Femur (tissue), 1 donor: Measurements from ENCODE around the gene MROH2A.
A peak's percentile ranks its signal among the peaks of the same experiment; 100 is the strongest.

Source experiments
- DNase-seq: peaks from one replicate; pipeline ENCODE4 v3.0.0-alpha.2; 2017

MROH2A gene

GRCh38 chr2:233821196-233821595 lies 43.1 kb downstream of the MROH2A start:
- peak; percentile 2 for DNase-seq

DNA sequence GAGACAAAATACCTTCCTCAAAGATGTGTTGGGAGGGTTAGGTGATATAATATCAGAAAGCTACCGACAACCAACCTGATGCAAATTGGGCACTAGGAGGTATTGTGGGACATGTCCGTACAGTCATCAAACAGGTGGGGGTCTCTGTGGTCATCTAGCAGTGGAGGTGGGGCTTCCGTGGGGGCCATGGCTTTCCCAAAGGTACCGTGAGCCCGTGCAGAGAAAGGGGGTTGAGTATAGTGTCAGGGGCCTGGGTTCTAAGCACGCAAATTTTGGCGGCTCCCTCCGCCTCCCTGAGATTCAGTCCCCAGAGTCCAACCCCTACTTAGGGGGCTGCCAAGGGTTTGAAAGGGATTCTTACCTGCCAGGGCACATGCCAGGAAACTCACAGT lies 43.6 kb downstream of the MROH2A start:
- DNase-seq = peak; percentile 5

- peak; percentile 4 for DNase-seq
These were observed 44.1 kb downstream of the MROH2A start for GRCh38 chr2:233822101-233822771.

GRCh38 chr2:233822781-233823730 lies 44.9 kb downstream of the MROH2A start:
- DNase-seq = peak; percentile 8

DNA sequence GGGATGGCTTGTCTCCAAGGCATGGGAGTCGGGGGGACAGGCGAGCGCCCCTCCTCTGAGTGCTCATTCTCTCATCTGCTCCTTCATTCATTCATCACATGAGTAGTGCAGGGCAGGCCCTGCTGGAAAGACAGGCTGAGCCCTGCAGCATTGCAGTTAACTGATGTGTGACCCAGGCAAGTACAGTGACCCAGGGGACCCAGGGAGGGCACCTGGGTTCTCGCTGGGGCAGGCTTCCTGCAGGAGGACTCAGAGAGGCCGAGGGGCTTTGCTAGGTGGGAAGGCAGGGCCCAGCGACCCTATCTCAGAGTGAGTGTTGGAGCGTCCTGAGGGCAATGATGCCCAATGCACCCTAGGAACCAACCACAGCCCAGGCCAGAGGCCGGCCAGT lies 45.6 kb downstream of the MROH2A start:
- peak; percentile 10 for DNase-seq

- DNase-seq = no peak
These were observed 46.2 kb downstream of the MROH2A start for GRCh38 chr2:233824373-233824772.

DNA sequence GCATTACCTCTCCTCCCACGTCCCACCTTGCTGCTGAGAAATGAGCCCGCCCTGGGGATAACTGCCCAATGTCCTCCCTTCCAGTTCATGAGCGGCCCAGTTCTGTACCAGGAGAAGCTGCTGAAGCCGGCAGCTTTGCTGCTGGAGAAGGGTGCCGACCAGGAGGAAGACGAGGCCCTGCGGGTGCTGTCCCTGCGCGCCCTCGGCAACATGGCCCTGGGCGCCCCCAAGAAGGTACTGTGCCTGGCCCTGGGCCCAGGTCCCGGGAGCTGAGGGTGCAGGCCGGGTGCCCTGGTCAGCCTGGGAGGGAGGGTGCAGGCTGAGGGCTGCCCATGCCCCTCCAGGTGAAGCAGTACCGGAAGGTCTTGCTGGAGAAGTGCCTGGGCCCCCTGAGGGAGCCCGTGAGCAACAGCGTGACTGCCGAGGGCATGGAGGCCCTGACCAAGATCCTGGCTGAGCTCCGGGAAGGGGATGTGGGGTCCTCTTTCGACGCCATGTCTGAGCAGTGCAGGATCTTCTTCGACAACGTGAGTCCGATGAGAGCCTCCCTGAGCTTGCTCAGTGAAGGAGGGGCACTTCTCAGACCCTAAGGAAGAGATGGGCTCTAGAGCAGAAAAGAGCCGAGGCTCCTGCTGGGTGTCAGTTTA lies 50.5 kb downstream of the MROH2A start:
- no peak for DNase-seq

GRCh38 chr2:233829193-233830110 lies 51.3 kb downstream of the MROH2A start:
- DNase-seq = no peak

DNA sequence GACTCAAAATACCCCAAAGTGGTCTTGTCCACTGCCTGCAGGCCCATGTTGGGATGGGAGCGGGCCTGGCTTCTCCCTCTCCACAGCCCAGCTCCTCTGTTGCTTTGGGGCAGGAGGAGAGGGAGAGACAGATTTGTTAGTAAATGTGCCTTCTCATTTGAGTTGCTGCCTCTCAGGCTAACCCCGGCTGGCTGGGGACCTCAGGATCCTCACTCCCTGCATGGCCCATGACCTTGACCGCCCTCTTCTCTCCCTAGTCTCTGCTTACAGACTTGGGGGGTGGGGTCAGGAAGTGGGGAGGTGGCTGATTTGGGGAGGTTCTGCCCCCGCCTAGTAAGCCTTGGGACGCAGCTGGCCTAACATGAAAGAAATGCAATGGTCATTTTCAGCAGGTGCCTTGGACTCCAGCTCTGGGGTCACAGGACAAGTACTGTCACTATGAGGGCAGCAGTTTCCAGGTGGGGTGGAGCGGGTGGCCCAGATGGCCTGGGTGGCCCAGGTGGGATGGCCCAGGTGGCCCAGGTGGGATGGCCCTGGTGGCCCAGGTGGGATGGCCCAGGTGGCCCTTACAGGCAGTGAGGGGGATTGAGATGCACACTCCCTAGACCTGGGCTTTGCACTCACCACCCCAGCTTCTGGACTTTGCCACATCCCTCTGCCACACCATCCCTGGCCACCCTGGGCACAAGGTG lies 52.1 kb downstream of the MROH2A start:
- no peak for DNase-seq

DNA sequence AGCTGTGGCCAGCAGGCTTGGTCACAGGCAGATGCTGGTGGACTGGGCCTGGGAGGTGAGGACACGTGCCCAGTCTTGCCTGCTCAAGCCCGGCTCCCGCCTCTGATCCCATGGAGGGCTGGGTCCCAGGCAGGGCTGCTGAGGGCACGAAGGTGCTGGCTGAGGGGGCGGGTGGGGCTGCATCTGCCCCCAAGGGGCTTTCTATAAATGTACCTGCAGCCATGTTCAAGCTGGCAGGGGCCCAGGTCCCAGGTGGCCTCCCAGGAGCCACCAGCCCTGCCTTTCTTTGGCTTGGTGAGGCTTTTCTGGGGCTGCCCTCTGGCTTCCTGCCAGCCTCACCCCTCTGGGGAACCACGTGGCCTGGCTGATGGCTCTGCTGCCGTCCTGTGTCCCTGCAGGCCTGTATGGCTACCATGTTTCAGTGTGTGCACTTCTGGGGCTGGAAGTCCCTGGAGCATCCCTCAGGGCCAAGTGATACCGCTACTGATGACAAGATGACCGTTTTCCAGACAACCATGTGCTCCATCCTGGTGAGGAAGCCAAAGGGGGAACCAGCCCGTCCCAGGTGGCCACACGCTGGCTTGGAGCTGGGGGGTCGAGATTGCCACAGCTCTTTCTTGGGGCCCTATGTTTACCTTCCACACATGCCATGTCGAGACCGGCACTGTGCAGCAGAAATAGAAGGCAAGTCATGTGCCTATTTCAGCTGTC lies 53.0 kb downstream of the MROH2A start:
- DNase-seq = no peak

DNA sequence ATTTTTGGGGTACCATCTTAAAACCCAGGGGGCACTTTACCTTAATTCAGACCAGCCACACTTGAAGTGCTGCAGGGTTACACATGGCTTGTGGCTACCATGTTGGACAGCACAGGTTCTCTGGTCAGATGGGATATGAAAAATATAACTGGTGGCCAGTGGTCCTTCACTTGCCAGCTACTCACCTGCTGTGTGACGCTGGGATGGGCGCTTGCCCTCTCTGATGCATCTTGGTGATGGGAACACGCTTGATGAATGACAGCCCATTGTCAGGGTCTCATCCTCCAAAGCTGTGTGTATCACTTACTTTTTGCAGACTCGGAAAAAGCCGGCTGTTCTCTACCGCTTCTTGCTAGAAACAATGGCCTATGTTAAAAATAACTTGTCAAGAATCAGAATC lies 53.7 kb downstream of the MROH2A start:
- no peak for DNase-seq

- no peak for DNase-seq
These were observed 54.3 kb downstream of the MROH2A start for GRCh38 chr2:233832414-233832813.

- peak; percentile 17 for DNase-seq
These were observed 54.8 kb downstream of the MROH2A start for GRCh38 chr2:233832869-233833311.

- DNase-seq = peak; percentile 28
These were observed 55.2 kb downstream of the MROH2A start for GRCh38 chr2:233833345-233833744.

DNA sequence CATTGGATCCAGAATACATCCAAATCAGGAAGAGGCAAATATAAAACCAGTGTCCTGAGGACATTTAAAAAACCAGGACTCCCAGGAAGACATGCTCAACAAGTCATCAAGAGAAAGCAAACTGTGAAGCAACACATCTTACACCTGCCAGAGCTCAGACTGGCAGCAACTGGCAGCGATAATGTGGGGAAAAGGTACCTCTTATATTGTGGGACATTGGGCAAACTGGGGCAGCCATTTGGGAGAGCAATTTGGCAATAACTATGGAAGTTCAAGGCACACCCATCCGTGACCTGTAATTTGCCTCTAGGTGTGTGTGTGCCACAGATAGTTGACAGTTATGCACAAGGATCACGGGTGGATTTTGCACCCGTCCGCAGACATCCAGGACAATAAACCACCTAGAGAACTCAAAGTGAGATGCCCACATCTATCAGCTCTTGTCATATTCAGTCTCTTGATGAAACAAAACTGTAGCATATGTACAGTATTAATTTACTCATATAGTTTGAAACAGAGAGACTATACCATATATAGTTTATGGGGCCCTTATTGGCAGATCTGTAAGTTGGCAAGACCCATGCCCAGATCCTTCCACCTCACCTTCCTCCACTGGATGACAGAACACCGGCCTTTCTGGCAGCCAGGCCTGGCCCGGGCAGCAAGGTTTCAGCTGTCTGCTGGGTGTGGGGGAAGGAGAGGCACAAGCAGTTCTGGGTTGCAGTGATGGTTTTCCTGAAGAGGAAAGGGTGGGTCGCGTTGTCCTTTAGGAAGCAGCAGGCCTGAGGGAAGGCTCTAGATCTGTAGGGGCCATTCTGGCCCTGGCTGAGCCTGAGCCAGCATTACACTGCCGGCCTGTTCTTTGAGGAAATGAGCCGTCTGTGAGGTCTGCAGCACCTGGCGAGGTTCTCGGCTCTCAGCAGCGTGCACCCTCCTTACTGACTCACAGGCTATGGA lies 57.4 kb downstream of the MROH2A start:
- peak; percentile 4 for DNase-seq

GRCh38 chr2:233836359-233836758 lies 58.2 kb downstream of the MROH2A start:
- no peak for DNase-seq

DNA sequence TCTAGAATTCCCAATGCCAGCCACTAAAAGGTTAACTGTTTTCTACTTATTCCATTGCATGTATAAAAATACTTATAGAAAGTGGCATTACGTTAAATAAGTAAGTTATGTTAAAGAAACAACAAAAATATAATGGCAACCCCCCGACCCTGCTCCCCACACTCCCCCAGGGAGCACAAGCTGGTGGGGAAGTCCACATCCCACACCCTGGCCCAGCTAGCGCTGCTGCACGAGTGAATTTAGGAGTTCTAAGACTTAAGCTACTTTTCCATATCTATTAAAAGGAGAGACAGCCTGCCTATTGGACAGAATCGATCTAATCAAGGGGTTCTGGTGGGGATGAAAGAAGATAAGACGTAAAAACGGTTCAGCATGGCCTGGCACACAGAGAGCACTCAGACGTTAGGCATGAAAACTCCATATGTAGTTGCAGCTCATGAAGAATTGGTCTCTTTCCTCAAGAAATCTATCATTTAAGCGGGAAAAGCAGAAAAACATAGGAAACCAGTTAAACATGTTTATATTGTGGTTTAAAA lies 59.6 kb downstream of the MROH2A start:
- DNase-seq = no peak

- no peak for DNase-seq
These were observed 60.1 kb downstream of the MROH2A start for GRCh38 chr2:233838251-233838650.

GRCh38 chr2:233838726-233839446 lies 60.8 kb downstream of the MROH2A start:
- no peak for DNase-seq
